SK-N-SH (cell line): ENCODE measurements around the gene C3. TPM values are rescaled to one million over a fixed set of nuclear protein-coding genes. Genes with fewer than 3 reads are reported as not detected.

Experiments
- CTCF ChIA-PET: fragments of 300-600, 350-600 bp; formaldehyde crosslinking; extraction: SDS; loops from one replicate; lab custom pipeline; 2021; lab: Yijun Ruan, JAX
- POLR2A ChIA-PET: fragments of 350-600 bp; sonication (Branson Sonifier 250); formaldehyde crosslinking; extraction: SDS; loops from one replicate; lab custom pipeline; 2020; ENCODE audit warnings: antibody characterized with exemption, inconsistent platforms; lab: Yijun Ruan, JAX
- DNase-seq: peaks from one replicate; pipeline ENCODE4 v3.0.0; 2012
- H2AFZ ChIP-seq: fragments of 200-600 bp; sonication (generic); 2 replicates; pipeline ENCODE4 v1.8.1; 2016; ENCODE audit warnings: antibody characterized with exemption, mild to moderate bottlenecking, low read depth
- H3F3A ChIP-seq: fragments of 200-600 bp; sonication (generic); replicated peaks from 2 replicates; pipeline ENCODE3; 2016; ENCODE audit warnings: antibody characterized with exemption, mild to moderate bottlenecking; ENCODE audit not compliant: insufficient read depth
- H3K27ac ChIP-seq, 2 experiments: fragments of 200-500 bp in 1 of 2; fragments of 200-600 bp in 1 of 2; sonication (Bioruptor generic) in 1 of 2; sonication (generic), shearing (Covaris generic) in 1 of 2; 2 replicates each; pipeline versions ENCODE4 v1.5.1 to v1.6.1; 2014 to 2016; ENCODE audit warnings: low read depth in 2 of 2, inconsistent platforms in 1 of 2, low read length in 1 of 2, mild to moderate bottlenecking in 1 of 2, mixed read lengths in 1 of 2
- H3K27me3 ChIP-seq: fragments of 200-600 bp; sonication (generic), shearing (Covaris generic); 2 replicates; pipeline ENCODE4 v1.6.1; 2016; ENCODE audit warnings: mixed run types; ENCODE audit not compliant: insufficient read depth
- H3K36me3 ChIP-seq, 2 experiments: fragments of 200-500 bp in 1 of 2; fragments of 200-600 bp in 1 of 2; sonication (Bioruptor generic) in 1 of 2; sonication (generic) in 1 of 2; replicated peaks in 1 of 2; 2 replicates each; pipeline versions ENCODE3 to v1.5.1; 2014 to 2016; ENCODE audit warnings: low read length in 1 of 2, mild to moderate bottlenecking in 1 of 2; ENCODE audit not compliant: insufficient read depth in 2 of 2, control insufficient read depth in 1 of 2
- H3K4me1 ChIP-seq, 2 experiments: fragments of 200-500 bp in 1 of 2; fragments of 200-600 bp in 1 of 2; sonication (Bioruptor generic) in 1 of 2; sonication (generic), shearing (Covaris generic) in 1 of 2; 2 replicates each; pipeline versions ENCODE4 v1.5.1 to v1.6.1; 2014 to 2016; ENCODE audit warnings: low read depth in 1 of 2, low read length in 1 of 2, mixed run types in 1 of 2; ENCODE audit not compliant: insufficient read depth in 2 of 2, control insufficient read depth in 1 of 2
- H3K4me2 ChIP-seq: fragments of 200-600 bp; sonication (generic), shearing (Covaris generic); 2 replicates; pipeline ENCODE4 v1.6.1; 2017; ENCODE audit warnings: mixed run types
- H3K4me3 ChIP-seq, 2 experiments: fragments of 200-500 bp in 1 of 2; fragments of 200-600 bp in 1 of 2; sonication (Bioruptor generic) in 1 of 2; sonication (generic), shearing (Covaris generic) in 1 of 2; 2 replicates each; pipeline versions ENCODE4 v1.5.1 to v1.8.1; 2014 to 2016; ENCODE audit warnings: low read depth in 2 of 2, inconsistent platforms in 1 of 2, low read length in 1 of 2, mild to moderate bottlenecking in 1 of 2, mixed read lengths in 1 of 2, moderate library complexity in 1 of 2
- H3K79me2 ChIP-seq: fragments of 200-600 bp; sonication (generic); 2 replicates; pipeline ENCODE4 v1.8.1; 2017; ENCODE audit warnings: mild to moderate bottlenecking; ENCODE audit not compliant: insufficient read depth
- H3K9ac ChIP-seq: fragments of 200-600 bp; sonication (generic); 2 replicates; pipeline ENCODE4 v1.6.1; 2017; ENCODE audit warnings: mixed run types
- H3K9me2 ChIP-seq: fragments of 200-600 bp; sonication (generic); 2 replicates; pipeline ENCODE4 v1.6.1; 2017; ENCODE audit warnings: mixed run types
- H3K9me3 ChIP-seq: fragments of 200-600 bp; sonication (generic); 2 replicates; pipeline ENCODE4 v1.6.1; 2017; ENCODE audit warnings: mixed run types, mild to moderate bottlenecking, moderate library complexity
- H4K20me1 ChIP-seq: fragments of 200-600 bp; sonication (generic); 2 replicates; pipeline ENCODE4 v1.6.1; 2017; ENCODE audit warnings: mild to moderate bottlenecking, mixed run types; ENCODE audit not compliant: insufficient read depth
- CHD2 ChIP-seq: fragments of 150-350 bp; IDR thresholded peaks from 2 replicates; pipeline ENCODE4 v1.6.1; 2018; ENCODE audit warnings: low read length; ENCODE audit not compliant: partially characterized antibody
- EZH2phosphoT487 ChIP-seq: fragments of 200-600 bp; sonication (generic); IDR thresholded peaks from 2 replicates; pipeline ENCODE4 v1.6.1; 2017; ENCODE audit warnings: low read depth, mixed run types, mild to moderate bottlenecking, antibody characterized with exemption, moderate library complexity, borderline replicate concordance
- FOSL2 ChIP-seq: IDR thresholded peaks from 2 replicates; pipeline ENCODE4 v1.4.0; 2012; ENCODE audit warnings: low read depth, mild to moderate bottlenecking, moderate library complexity, borderline replicate concordance
- JUND ChIP-seq: IDR thresholded peaks from 2 replicates; pipeline ENCODE4 v1.4.0; 2012
- MEF2A ChIP-seq: IDR thresholded peaks from 2 replicates; pipeline ENCODE4 v1.4.0; 2012; ENCODE audit warnings: low read depth, borderline replicate concordance
- MXI1 ChIP-seq: IDR thresholded peaks from 2 replicates; pipeline ENCODE4 v1.6.1; 2012; ENCODE audit warnings: mild to moderate bottlenecking, low read depth, low read length, improper control_type of control experiment
- NRF1 ChIP-seq: IDR thresholded peaks from 2 replicates; pipeline ENCODE4 v1.6.1; 2012; ENCODE audit warnings: low read depth, mild to moderate bottlenecking, low read length
- RCOR1 ChIP-seq: fragments of 150-350 bp; IDR thresholded peaks from 2 replicates; pipeline ENCODE4 v1.6.1; 2017; ENCODE audit warnings: antibody characterized with exemption, low read length
- RFX5 ChIP-seq: IDR thresholded peaks from 2 replicates; pipeline ENCODE4 v1.6.1; 2012; ENCODE audit warnings: mild to moderate bottlenecking, improper control_type of control experiment, low read length
- RXRA ChIP-seq: IDR thresholded peaks from 2 replicates; pipeline ENCODE4 v1.4.0; 2012; ENCODE audit warnings: low read depth, mild to moderate bottlenecking, borderline replicate concordance
- TAF1 ChIP-seq: IDR thresholded peaks from 2 replicates; pipeline ENCODE4 v1.6.1; 2012; ENCODE audit warnings: low read depth, mild to moderate bottlenecking, low read length, moderate library complexity, borderline replicate concordance
- TCF12 ChIP-seq: IDR thresholded peaks from 2 replicates; pipeline ENCODE4 v1.4.0; 2012
- USF2 ChIP-seq: fragments of 150-350 bp; IDR thresholded peaks from 2 replicates; pipeline ENCODE4 v1.6.1; 2017; ENCODE audit warnings: antibody characterized with exemption, low read length, low read depth, borderline replicate concordance
- WGBS: methylation state at CpG from one replicate; pipeline ENCODE4 v1.1.6; 2017; ENCODE audit warnings: low lambda C conversion rate; 5-methylcytosine and 5-hydroxymethylcytosine counted together
- polyA plus RNA-seq, 3 experiments: library from polyadenylated mRNA; depleted of rRNA; stranded (reverse); fragments of >200 nt; gene quantifications; 2 replicates each; pipeline ENCODE4 v1.2.3, GENCODE V29; 2012
- TF ChIP-seq, protein P1 (sequence below): IDR thresholded peaks from 2 replicates; pipeline ENCODE4 v1.4.0; 2012; ENCODE audit warnings: low read depth, borderline replicate concordance
- TF ChIP-seq, protein P2 (sequence below): IDR thresholded peaks from 2 replicates; pipeline ENCODE4; 2012
- TF ChIP-seq, protein P3 (sequence below): fragments of 200-600 bp; sonication (generic); IDR thresholded peaks from 2 replicates; pipeline ENCODE4 v1.6.1; 2017; ENCODE audit warnings: antibody characterized with exemption, mild to moderate bottlenecking, moderate library complexity

The C3 gene
- polyA plus RNA-seq, 1 of the 3 experiments (the other 2 are of a cell fraction) = 0.67 TPM

DNA sequence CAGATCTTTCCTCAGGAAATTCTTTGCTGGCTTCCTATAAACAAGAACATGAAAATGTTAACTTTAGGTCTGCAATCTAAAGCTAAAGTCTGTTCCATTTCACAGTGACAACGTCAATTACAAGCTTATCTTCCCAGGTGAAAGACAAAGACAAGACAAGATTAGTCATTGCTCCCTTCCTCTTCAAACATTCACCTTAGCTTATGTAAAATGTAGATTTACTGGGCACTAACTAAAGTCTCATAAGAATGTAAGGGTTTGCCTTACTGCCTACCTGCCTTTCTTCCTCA, 67.7 kb downstream of the C3 start:
- ChIA-PET POLR2A (no interaction called here), CTCF (interaction anchor here (0.7 kb wide), 1 partner anchor 1442 kb away, joined by 3 read pairs; no protein-coding TSS in a partner anchor)
- Histone ChIP-seq H4K20me1 (no peaks in the 10 kb centered on the region), H3K79me2 (no peaks in the 10 kb centered on the region), H3K27ac (no peak overlapping the region), H3F3A (no peaks in the 10 kb centered on the region), H3K4me3 (no peak overlapping the region), H2AFZ (no peak overlapping the region), H3K4me2 (no peak overlapping the region), H3K27me3 (peaks cover 69% of the 10 kb centered on the region), H3K36me3 (no peaks in the 10 kb centered on the region), H3K9ac (no peak overlapping the region), H3K9me2 (no peaks in the 10 kb centered on the region), H3K4me1 (no peaks in the 10 kb centered on the region), H3K9me3 (no peaks in the 10 kb centered on the region)
- TF ChIP-seq CHD2 = no peak
- DNase-seq = no peak
- 7% methylated on average over 1 of the region's 1 CpG for WGBS

GRCh38 chr19:6651965-6652804, 68.3 kb downstream of the C3 start:
- Histone ChIP-seq H4K20me1 (no peaks in the 10 kb centered on the region), H3K27ac (no peak overlapping the region), H3K79me2 (no peaks in the 10 kb centered on the region), H3K27me3 (peaks cover 70% of the 10 kb centered on the region), H3K36me3 (no peaks in the 10 kb centered on the region), H3K4me2 (no peak overlapping the region), H3K9me3 (no peaks in the 10 kb centered on the region), H3K4me1 (no peaks in the 10 kb centered on the region), H3F3A (no peaks in the 10 kb centered on the region), H3K9me2 (no peaks in the 10 kb centered on the region), H2AFZ (no peak overlapping the region), H3K9ac (no peak overlapping the region), H3K4me3 (no peak overlapping the region)
- WGBS = 6% methylated on average over 6 of the region's 6 CpGs
- no peak for DNase-seq
- TF ChIP-seq, protein P1, sequence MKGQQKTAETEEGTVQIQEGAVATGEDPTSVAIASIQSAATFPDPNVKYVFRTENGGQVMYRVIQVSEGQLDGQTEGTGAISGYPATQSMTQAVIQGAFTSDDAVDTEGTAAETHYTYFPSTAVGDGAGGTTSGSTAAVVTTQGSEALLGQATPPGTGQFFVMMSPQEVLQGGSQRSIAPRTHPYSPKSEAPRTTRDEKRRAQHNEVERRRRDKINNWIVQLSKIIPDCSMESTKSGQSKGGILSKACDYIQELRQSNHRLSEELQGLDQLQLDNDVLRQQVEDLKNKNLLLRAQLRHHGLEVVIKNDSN = no peak
- ChIA-PET POLR2A (no interaction called here), CTCF (interaction anchor here (0.7 kb wide), 1 partner anchor 1442 kb away, joined by 3 read pairs; no protein-coding TSS in a partner anchor)

GRCh38 chr19:6649185-6649584, 71.3 kb downstream of the C3 start:
- CTCF ChIA-PET = no interaction called here
- H3K4me3 ChIP-seq = no peak overlapping the region
- peaks cover 63% of the 10 kb centered on the region for H3K27me3 ChIP-seq
- H3K9ac ChIP-seq = no peak overlapping the region
- no peak overlapping the region for H2AFZ ChIP-seq
- no peaks in the 10 kb centered on the region for H4K20me1 ChIP-seq
- H3K4me1 ChIP-seq = no peaks in the 10 kb centered on the region
- no peaks in the 10 kb centered on the region for H3K9me3 ChIP-seq
- POLR2A ChIA-PET = no interaction called here
- H3K4me2 ChIP-seq = no peak overlapping the region
- DNase-seq = no peak
- H3K79me2 ChIP-seq = no peaks in the 10 kb centered on the region
- no peaks in the 10 kb centered on the region for H3K36me3 ChIP-seq
- no peak overlapping the region for H3K27ac ChIP-seq
- no peaks in the 10 kb centered on the region for H3F3A ChIP-seq
- WGBS = 0% methylated on average over 2 of the region's 2 CpGs
- no peaks in the 10 kb centered on the region for H3K9me2 ChIP-seq
- TF ChIP-seq RXRA = no peak
- TF ChIP-seq, protein P2, sequence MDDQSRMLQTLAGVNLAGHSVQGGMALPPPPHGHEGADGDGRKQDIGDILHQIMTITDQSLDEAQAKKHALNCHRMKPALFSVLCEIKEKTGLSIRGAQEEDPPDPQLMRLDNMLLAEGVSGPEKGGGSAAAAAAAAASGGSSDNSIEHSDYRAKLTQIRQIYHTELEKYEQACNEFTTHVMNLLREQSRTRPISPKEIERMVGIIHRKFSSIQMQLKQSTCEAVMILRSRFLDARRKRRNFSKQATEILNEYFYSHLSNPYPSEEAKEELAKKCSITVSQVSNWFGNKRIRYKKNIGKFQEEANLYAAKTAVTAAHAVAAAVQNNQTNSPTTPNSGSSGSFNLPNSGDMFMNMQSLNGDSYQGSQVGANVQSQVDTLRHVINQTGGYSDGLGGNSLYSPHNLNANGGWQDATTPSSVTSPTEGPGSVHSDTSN = no peak
- no peak for TF ChIP-seq EZH2phosphoT487
- TF ChIP-seq USF2 = no peak
- TF ChIP-seq, protein P3, sequence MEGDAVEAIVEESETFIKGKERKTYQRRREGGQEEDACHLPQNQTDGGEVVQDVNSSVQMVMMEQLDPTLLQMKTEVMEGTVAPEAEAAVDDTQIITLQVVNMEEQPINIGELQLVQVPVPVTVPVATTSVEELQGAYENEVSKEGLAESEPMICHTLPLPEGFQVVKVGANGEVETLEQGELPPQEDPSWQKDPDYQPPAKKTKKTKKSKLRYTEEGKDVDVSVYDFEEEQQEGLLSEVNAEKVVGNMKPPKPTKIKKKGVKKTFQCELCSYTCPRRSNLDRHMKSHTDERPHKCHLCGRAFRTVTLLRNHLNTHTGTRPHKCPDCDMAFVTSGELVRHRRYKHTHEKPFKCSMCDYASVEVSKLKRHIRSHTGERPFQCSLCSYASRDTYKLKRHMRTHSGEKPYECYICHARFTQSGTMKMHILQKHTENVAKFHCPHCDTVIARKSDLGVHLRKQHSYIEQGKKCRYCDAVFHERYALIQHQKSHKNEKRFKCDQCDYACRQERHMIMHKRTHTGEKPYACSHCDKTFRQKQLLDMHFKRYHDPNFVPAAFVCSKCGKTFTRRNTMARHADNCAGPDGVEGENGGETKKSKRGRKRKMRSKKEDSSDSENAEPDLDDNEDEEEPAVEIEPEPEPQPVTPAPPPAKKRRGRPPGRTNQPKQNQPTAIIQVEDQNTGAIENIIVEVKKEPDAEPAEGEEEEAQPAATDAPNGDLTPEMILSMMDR = no peak
- no peak for TF ChIP-seq JUND
- no peak for TF ChIP-seq NRF1
- TF ChIP-seq, protein P1 = no peak
- no peak for TF ChIP-seq MEF2A
- no peak for TF ChIP-seq TAF1
- no peak for TF ChIP-seq RFX5
- TF ChIP-seq RCOR1 = no peak
- TF ChIP-seq FOSL2 = no peak
- TF ChIP-seq MXI1 = no peak
- TF ChIP-seq TCF12 = no peak
